Hematopoietic multipotent progenitor cell (in vitro differentiated cells): ENCODE measurements around the gene RALGPS2. TPM values are rescaled to one million over a fixed set of nuclear protein-coding genes. Genes with fewer than 3 reads are reported as not detected.

Source experiments
- DNase-seq, 3 donors: peaks; one replicate each; pipeline ENCODE4 v3.0.0-alpha.2; 2011 to 2015; ENCODE audit warnings: low read depth in 2 of 3, low spot score in 2 of 3
- total RNA-seq: library from RNA; depleted of rRNA; stranded (reverse); fragments of >200 nt; gene quantifications from one replicate; pipeline ENCODE4 v1.2.3, GENCODE V29; 2012

RALGPS2 gene
- total RNA-seq, 1 donor, result 15.9 TPM

DNA sequence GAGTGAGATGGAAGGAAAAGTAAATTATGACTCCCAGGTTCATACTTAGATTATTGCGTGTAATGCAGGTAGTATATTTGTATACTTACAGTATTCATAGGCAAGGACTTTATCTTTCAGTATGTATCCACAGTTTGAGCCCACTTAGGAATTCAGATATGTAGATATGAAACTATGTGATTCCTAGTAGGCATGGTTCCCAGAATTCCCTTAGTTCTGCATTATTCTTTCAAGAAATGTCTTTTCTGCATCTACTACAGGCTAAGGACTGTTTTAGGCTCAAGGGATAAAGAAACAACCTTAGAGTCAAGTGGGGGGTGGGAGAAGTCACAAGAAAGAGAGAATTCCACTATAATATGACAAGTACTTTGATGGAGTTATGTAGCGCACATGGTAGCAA is 132.1 kb downstream of the RALGPS2 start:
- no peak for DNase-seq

DNA sequence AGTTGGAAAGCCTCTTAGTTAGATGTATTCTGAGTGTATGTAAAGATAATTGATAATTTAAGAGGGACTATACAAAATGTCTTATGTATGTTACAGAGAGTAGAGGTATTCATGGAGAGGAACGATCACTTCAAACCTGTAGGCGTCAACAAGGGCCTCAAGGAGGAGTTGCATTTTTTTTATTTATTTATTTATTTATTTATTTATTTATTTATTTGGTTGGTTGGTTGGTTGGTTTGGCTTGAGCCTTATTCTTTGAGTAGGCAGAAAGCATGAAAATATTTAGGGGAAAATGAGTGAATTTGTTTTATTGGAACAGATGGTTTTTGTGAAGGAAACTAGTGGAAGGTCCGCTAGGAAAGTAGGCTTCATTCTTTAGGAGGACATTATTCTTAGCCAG is 137.4 kb downstream of the RALGPS2 start:
- no peak for DNase-seq

- no peak for DNase-seq
These were observed 137.8 kb downstream of the RALGPS2 start for GRCh38 chr1:178862864-178863263.

- DNase-seq, result no peak
These were observed 139.3 kb downstream of the RALGPS2 start for GRCh38 chr1:178864326-178864725.

GRCh38 chr1:178867670-178868069 is 142.6 kb downstream of the RALGPS2 start:
- DNase-seq, result peak in 1 of 3 donors; percentile 7

- DNase-seq, result no peak
These were observed 143.7 kb downstream of the RALGPS2 start for GRCh38 chr1:178868706-178869105.

DNA sequence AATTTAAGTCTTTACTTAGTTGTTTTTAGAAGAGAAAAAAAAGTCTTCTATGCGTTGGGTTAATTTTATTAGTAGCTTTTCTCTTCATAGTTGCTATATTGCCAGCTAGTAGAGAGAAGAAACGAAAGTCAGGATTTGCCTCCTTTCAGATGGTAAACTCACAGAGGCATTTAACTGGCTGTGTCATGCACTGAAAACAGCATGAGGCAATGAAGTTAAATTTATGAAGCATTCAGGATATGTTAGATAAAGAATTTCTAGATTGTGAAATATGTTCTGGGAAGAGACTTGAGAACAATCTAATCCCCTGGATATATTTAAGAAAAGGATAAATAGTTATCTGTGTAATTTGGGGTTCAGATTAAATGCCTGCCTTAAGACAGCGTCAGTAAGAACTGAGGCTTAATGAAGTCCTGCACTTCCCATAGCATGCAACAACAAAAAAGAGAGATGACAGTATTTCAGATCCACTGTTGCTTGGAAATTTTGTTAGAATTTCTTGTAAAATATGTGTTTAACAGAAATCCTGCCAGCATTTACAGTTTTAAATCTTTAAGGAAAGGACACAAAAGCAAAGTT is 144.2 kb downstream of the RALGPS2 start:
- DNase-seq, result no peak

DNA sequence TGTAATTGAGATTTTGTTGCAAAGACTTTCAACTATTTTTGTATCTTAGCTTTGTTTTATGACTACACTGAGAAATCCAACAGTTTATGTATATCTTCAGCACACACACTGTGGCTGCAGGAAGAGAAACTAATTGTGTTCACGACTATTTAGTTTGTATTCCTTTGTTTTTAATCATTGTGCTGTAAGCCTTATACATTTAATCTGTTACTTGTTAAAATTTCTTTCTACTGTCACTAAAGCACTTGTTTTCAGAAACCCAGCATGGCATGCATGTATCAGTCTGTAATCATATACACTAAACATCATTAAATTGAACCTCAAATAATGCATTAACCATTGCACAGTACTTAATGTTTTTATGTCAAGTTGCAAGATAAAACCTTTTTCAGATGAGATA is 145.2 kb downstream of the RALGPS2 start:
- no peak for DNase-seq

GRCh38 chr1:178870944-178871343 is 145.9 kb downstream of the RALGPS2 start, which contains the start of gene ANGPTL1:
Gene ANGPTL1 (minus strand): TSS chr1:178871077. CDS start chr1:178865776, 5,301 bp downstream.
- DNase-seq, result no peak

DNA sequence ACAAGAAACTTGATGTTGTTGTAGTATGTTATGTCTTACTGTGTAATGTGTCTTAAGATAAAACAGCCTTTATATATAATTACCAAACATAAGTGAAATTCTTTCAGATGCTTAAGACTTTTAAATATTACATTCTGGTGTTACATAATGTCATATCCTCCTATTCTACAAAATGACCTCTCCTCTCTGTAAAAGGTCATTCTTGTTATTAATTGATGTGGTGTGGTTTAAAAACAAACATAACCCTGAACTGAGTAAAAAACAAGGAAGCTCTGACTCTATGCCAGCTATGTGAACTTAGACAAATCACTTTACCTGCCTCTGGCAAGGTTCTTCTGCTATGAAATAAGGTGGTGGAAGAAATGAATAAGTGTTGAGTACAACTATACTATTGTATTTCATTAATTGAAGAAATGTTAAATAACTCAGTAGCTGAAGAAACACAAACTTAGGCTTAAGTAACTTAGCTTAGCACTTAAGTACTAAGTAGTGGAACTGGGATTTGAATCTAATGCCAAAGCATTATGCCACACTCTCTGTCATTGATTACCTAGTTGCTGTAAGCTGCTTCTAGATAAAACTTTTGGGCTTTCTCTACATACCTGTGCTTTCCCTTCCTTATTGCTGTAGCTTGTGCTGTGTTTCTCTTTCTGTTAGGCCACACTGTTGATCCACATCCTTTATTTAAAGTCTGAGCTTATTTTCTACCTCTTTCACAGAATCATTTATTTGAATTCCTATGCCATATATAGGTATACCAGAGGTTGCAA is 146.7 kb downstream of the RALGPS2 start:
- DNase-seq, result no peak

- no peak for DNase-seq
These were observed 149.9 kb downstream of the RALGPS2 start for GRCh38 chr1:178874966-178875365.

DNA sequence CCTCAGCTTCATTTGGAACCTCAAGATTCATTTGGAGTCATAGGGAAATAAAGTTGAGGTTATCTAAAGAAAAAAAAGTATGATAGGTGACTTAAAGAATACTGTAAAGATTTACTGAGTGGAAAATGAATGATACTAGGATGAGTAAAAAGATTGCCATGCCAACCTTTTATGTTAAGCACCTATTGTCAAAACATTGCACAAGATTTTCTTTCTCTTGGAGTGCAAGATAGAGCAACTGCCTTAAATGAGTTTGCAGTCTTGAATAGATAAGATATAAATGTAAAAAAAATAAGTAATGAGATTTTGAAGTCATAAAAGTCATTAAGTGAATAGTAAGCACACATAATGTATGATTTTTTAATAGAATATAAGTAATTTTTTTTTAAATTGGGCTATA is 150.9 kb downstream of the RALGPS2 start:
- DNase-seq, result no peak

- no peak for DNase-seq
These were observed 152.9 kb downstream of the RALGPS2 start for GRCh38 chr1:178877896-178878295.

GRCh38 chr1:178881950-178882349 is 156.9 kb downstream of the RALGPS2 start:
- DNase-seq, result no peak

GRCh38 chr1:178885869-178886268 is 160.8 kb downstream of the RALGPS2 start:
- no peak for DNase-seq

GRCh38 chr1:178886551-178886950 is 161.5 kb downstream of the RALGPS2 start:
- DNase-seq, result no peak

GRCh38 chr1:178895928-178896327 is 170.9 kb downstream of the RALGPS2 start:
- no peak for DNase-seq

GRCh38 chr1:178898401-178898800 is 173.4 kb downstream of the RALGPS2 start:
- DNase-seq, result no peak

DNA sequence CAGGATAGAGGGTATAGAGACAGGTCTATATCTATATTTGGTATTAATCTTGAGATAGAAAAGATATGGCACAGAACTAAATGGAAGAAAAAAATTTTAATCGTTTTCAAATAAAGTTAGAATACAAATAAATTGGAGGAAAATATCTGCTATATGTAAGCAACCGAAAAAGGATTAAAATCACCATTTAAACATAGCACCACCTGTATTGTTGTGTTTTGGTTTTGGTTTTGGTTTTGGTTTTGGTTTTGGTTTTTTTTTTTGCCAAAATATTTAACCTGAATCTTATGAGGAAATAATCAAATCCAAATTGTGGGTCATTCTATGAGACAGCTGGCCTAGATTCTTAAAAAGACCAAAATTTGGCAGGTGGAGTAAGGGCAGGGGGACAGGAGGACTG is 174.4 kb downstream of the RALGPS2 start:
- DNase-seq, result no peak

DNA sequence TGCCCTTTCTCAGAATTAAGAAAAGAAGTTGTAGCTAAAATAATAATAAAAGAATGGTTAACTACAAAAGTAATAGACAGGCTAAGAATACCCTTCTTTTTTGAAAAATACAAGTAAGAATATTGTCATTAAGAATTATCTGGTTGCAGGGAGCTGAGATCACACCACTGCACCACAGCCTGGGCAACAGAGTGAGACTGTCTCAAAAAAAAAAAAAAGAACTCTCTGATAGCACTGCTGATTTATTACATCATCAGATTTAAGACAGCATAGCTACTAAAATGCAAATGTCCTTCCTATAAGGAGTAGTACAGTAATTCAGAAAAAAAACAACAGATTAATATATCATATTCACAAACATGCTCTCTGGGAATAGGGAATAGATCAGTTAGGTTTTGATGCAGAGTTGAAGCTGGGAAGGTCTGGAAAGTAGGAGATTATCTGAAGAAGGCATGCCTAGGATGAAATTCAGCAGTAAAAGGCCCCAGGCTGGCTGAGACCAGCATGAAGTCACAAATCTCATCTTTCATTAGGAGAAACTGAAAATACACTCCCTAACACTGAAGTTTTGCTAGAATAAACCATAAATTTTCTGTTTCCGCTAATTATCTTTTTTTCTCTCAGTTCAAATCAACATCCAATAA is 176.6 kb downstream of the RALGPS2 start:
- DNase-seq, result no peak

DNA sequence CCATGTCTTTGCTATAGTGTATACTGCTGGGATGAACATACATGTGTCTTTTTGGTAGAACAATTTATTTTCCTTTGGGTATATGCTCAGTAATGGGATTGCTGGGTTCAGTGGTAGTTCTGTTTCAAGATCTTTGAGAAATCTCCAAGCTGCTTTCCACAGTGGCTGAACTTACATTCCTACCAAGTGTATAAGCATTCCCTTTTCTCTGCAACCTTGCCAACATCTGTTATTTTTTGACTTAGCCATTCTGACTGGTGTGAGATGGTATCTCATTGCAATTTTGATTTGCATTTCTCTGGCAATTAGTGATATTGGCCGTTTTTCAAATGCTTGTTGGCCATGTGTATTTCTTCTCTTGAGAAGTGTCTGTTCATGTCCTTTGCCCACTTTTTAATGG is 183.3 kb downstream of the RALGPS2 start:
- DNase-seq, result no peak

GRCh38 chr1:178910023-178910422 is 185.0 kb downstream of the RALGPS2 start:
- DNase-seq, result no peak
